ENCODE results near the gene IRF1.
A peak's percentile ranks its signal among the peaks of the same experiment; 100 is the strongest.

Gene IRF1

GRCh38 chr5:132485641-132486317 lies 4.8 kb downstream of the IRF1 start:
- DNase-seq: peak; percentile 24

DNA sequence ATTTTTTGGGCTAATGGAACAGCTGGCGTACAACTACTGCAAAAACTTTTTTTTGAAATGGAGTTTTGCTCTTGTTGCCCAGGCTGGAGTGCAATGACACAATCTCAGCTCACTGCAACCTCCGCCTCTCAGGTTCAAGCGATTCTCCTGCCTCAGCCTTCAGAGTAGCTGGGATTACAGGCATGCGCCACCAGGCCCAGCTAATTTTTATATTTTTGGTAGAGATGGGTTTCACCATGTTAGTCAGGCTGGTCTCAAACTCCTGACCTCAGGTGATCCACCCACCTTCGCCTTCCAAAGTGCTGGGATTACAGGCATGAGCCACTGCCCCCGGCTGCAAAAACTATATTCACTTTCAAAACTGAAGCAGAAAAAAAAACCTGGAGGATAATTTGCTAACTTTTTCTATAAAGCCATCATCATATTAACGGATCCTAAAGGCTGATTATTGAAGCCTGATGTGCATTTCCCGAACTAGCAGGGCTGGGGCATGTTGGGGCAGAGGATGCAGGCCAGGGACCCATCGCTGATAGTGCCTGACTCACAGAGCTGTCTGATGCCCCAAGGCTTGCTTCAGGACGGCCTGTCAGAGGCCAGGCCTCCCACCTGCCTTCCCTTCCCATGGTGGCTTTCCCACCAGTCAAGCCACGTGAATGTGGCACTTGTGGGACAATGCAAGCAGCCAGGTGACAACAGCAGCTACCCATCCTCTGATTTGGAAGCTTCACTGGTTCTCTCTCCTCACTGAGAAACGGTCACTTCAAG lies 5.5 kb downstream of the IRF1 start:
- peak; percentile 23 for DNase-seq

- DNase-seq: peak; percentile 22
These were observed 6.2 kb downstream of the IRF1 start for GRCh38 chr5:132484391-132484725.

DNA sequence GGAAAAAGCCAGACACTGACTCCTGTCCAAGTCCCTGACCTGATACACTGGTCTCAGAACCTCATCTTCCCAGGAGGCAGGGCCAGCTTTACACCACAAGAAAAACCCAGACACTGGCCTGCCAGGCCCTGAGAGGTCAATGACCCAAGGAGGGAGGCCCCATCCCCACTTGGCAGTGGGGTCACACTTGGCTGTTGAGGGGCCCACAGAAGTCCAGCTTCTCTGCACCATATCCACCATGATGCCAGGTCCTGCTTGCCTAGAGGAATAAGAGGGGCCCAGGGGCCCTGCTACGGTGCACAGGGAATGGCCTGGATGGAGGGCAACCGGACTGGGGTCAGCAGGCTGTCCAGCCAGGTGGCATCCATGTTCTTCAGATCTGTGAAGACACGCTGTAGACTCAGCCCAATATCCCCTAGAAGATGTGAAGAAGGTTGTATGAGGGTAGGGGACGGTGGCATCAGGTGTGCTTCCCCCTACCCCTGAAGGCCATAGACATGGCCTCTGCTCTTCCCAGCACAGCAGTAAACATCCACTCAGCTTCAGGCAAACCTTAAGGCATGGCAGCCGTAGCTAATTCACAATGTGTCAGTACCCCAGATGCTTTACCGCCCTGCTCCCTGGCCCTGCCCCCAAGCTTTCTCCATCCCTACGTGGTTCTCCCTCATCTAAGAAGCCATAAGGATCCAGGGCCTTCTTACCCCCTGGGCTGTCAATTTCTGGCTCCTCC lies 6.7 kb downstream of the IRF1 start:
- no peak for DNase-seq

GRCh38 chr5:132483101-132483500 lies 7.5 kb downstream of the IRF1 start:
- peak; percentile 20 for DNase-seq

GRCh38 chr5:132481596-132482211 lies 8.9 kb downstream of the IRF1 start:
- DNase-seq: no peak

GRCh38 chr5:132480893-132481595 lies 9.5 kb downstream of the IRF1 start:
- no peak for DNase-seq

DNA sequence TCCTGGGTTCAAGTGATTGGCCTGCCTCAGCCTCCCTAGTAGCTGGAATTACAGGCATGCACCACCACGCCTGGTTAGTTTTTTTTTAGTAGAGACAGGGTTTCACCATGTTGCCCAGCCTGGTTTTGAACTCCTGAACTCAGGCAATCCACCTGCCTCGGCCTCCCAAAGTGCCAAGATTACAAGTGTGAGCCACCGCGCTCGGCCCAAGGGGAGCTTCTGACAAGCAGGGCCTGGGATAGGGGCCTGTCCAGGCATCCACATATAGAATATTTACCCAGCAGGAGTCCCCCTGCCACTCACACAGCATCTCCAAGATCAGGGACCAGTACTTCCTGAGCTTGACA lies 10.1 kb downstream of the IRF1 start:
- no peak for DNase-seq

- no peak for DNase-seq
These were observed 10.5 kb downstream of the IRF1 start for GRCh38 chr5:132480042-132480441.

DNA sequence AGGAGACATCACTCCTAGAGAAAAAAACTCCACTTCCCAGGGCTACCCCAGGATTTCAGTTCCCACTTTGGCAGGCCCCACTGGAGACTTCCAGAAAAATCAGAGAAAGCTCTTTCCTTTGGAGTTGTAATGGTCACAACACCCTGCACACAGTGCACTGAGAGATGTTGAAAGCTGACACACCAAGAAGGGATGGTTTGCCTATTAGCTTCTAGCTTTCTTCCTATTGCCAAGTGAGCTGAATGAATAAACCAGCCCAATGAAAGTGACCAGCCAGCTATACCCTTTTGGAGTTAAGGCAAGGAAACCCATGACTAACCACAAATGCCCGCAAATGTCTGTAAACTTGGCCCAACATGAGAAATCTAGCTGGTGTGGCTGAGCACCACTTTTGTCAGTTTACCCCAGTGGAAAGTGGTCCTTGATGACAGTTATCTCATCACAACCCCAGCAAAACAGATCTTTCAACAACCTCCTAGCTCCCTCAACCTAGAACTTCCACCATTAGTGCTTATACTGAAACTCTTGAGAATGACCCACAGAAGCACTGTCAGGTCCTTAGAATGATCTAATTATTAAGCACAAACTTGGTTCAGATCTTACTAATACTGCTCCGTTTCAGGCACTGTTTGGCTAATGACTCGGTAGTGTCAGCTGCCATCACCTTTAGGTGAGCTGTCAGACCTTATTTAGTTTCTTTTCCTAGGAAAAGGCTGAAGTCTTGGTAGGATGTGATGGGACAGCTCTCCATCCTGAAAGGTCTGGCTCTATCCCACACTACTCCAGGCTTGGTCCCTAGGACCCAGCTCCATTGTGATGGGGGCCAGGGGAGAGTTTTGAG lies 11.2 kb downstream of the IRF1 start:
- no peak for DNase-seq

GRCh38 chr5:132478366-132478871 lies 12.2 kb downstream of the IRF1 start:
- no peak for DNase-seq

- DNase-seq: no peak
These were observed 12.7 kb downstream of the IRF1 start for GRCh38 chr5:132477784-132478365.

DNA sequence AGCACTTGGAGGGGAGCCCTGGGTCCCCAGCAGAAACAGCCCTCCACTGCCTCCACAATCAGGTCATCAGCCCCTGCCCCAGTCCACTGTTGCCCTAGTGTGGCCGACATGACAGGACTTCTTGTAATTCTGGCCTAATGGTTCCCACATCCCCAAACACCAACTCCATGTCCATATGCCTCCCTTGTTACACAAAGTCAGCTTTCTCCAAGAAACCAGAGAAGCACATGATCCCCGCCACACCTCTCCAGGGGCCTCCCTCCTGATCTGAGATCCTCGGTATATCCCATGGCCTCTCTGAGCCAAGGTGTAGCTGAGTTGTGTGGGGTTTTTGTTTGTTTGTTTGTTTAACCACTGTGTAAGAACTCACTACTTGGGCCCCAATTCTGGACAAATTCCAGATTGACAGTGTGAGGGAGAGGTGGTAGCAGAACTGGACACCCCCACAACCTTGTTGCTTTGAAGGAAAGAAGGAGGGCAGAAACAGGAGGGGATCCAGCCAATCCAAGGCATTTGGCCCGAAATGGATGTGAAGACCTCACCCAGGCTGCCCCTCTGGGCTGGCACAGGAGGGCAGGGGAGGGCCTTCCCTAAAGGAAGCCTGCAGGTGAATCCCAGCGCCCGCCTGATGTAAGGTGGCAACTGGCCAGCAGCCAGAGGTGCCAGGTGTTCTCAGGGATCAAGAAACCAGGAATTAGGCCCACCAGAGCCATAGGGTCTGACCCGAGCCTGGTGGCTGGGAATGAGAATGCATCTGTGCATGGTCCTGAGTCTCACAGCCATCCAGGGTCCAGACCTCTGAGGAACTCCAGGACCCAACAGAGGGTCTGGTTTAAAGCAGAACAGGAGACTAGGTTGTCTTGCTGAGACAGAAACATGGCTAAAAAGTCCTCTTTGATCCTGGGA lies 13.4 kb downstream of the IRF1 start:
- DNase-seq: no peak

GRCh38 chr5:132475987-132476875 lies 14.3 kb downstream of the IRF1 start:
- DNase-seq: no peak

DNA sequence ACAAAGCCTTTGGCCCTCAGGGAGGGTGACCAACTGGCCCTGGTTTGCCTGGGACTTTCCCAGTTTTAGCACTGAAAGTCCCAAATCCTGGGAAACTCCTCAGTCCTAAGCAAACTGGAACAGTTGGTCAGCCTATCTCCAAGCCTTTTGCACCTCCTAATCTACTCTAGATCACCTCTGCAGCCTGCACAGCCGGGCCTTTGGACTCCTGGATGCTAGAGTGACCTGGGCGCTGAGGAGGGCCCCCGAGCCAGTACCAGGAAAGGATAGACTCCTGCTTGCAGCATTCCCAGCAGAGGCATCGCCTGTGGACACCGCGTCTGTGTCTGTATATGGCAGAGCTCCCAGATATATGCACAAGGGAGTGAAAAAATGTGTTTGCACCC lies 15.1 kb downstream of the IRF1 start:
- DNase-seq: no peak

GRCh38 chr5:132474881-132475496 lies 15.6 kb downstream of the IRF1 start:
- no peak for DNase-seq

- DNase-seq: no peak
These were observed 16.3 kb downstream of the IRF1 start for GRCh38 chr5:132474131-132474723.

DNA sequence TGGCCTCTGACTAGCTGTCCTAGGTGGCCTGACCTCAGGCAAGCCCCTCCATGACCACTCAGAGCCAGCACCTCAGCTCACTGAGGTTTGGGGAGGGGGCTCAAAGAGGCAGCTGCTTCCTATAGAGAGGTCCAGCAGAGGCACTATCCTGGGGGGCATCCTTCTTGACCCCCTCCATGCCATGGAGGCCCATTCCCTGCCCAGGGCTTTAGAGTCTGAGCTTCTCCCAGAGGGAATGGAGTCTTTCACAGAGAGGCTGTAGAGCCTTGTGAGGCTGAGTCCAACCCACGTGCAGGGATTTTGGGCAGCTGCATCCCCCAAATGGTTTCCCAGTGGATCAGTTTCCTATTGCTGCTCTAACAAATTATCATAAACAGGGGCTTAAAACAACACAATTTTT lies 16.9 kb downstream of the IRF1 start:
- DNase-seq: no peak

All from stimulated activated CD8-positive, alpha-beta memory T cell treated with anti-CD3 and anti-CD28 coated beads, Interleukin-4, amount 100 ng/mL, for 48 hours (primary cell).